CD14-positive monocyte (primary cell): ENCODE measurements around the gene MED27. TPM values are rescaled to one million over a fixed set of nuclear protein-coding genes. Genes with fewer than 3 reads are reported as not detected.

Source experiments
- DNase-seq, 3 donors: peaks; one replicate each; pipeline ENCODE4 v3.0.0-alpha.2; 2011 to 2022
- H2AFZ ChIP-seq: 2 replicates; pipeline ENCODE4 v1.6.0; 2012; ENCODE audit warnings: mild to moderate bottlenecking, low read depth, low read length, inconsistent platforms; ENCODE audit not compliant: insufficient read depth, poor library complexity, severe bottlenecking
- H3K27ac ChIP-seq, 2 donors: 1 replicate in 1 of 2; 2 replicates in 1 of 2; pipeline ENCODE4 v1.5.1; 2012 to 2013; ENCODE audit warnings: low read length in 2 of 2, control low read depth in 1 of 2, inconsistent platforms in 1 of 2, low read depth in 1 of 2, mild to moderate bottlenecking in 1 of 2
- H3K27me3 ChIP-seq, 2 donors: one replicate each; pipeline versions ENCODE4 v1.6.0 to v1.6.1; 2011 to 2013; ENCODE audit warnings: low read length in 2 of 2; ENCODE audit not compliant: control insufficient read depth in 2 of 2, insufficient read depth in 2 of 2
- H3K36me3 ChIP-seq, 2 donors: replicated peaks in 1 of 2; 1 replicate in 1 of 2; 2 replicates in 1 of 2; pipeline versions ENCODE4 v1.5.1 to v1.6.1; 2012 to 2013; ENCODE audit warnings: low read length in 2 of 2, control low read depth in 1 of 2, inconsistent platforms in 1 of 2, mild to moderate bottlenecking in 1 of 2; ENCODE audit not compliant: insufficient read depth in 2 of 2, control insufficient read depth in 1 of 2
- H3K4me1 ChIP-seq, 2 donors: 1 replicate in 1 of 2; 2 replicates in 1 of 2; pipeline versions ENCODE4 v1.5.1 to v1.6.1; 2012 to 2013; ENCODE audit warnings: low read length in 2 of 2, control low read depth in 1 of 2, inconsistent platforms in 1 of 2, mild to moderate bottlenecking in 1 of 2, moderate library complexity in 1 of 2; ENCODE audit not compliant: insufficient read depth in 2 of 2, control insufficient read depth in 1 of 2
- H3K4me2 ChIP-seq: replicated peaks from 2 replicates; pipeline ENCODE3; 2012; ENCODE audit warnings: low read length, moderate library complexity, mild to moderate bottlenecking; ENCODE audit not compliant: poor library complexity, severe bottlenecking; ENCODE audit errors: extremely low read depth
- H3K4me3 ChIP-seq, 3 experiments: fragments of 200-600 bp in 1 of 3; sonication (generic) in 1 of 3; replicated peaks in 1 of 3; 1 replicate in 2 of 3; 2 replicates in 1 of 3; pipeline ENCODE4 v1.5.1; 2011 to 2013; ENCODE audit warnings: low read length in 3 of 3, mild to moderate bottlenecking in 3 of 3, control low read depth in 2 of 3, low read depth in 2 of 3, inconsistent platforms in 1 of 3, moderate library complexity in 1 of 3
- H3K79me2 ChIP-seq: 2 replicates; pipeline ENCODE4 v1.6.0; 2012; ENCODE audit warnings: mild to moderate bottlenecking, control low read depth, inconsistent platforms, low read length, moderate library complexity; ENCODE audit not compliant: insufficient read depth
- H3K9ac ChIP-seq: 2 replicates; pipeline ENCODE4 v1.6.0; 2017; ENCODE audit warnings: low read length, mild to moderate bottlenecking; ENCODE audit not compliant: insufficient read depth, poor library complexity, severe bottlenecking
- H3K9me3 ChIP-seq, 2 donors: replicated peaks in 1 of 2; 1 replicate in 1 of 2; 2 replicates in 1 of 2; pipeline versions ENCODE4 v1.5.1 to v1.6.1; 2012 to 2013; ENCODE audit warnings: low read length in 2 of 2, control low read depth in 1 of 2; ENCODE audit not compliant: control insufficient read depth in 1 of 2, insufficient read depth in 1 of 2
- H4K20me1 ChIP-seq: 2 replicates; pipeline ENCODE4 v1.6.0; 2012; ENCODE audit warnings: mild to moderate bottlenecking, low read length, control low read depth, moderate library complexity; ENCODE audit not compliant: insufficient read depth
- H3K27ac Mint-ChIP-seq, 7 donors: one replicate each; pipeline ENCODE4 v1.8.0; 2020; ENCODE audit warnings: mild to moderate bottlenecking in 7 of 7, mixed read lengths in 7 of 7, moderate library complexity in 6 of 7, inconsistent platforms in 2 of 7
- H3K27me3 Mint-ChIP-seq, 3 donors: one replicate each; pipeline ENCODE4 v1.8.0; 2021 to 2022; ENCODE audit warnings: low read depth in 3 of 3, mild to moderate bottlenecking in 3 of 3, mixed read lengths in 3 of 3, moderate library complexity in 3 of 3, inconsistent platforms in 1 of 3
- H3K36me3 Mint-ChIP-seq, 2 donors: one replicate each; pipeline ENCODE4 v1.8.0; 2020; ENCODE audit warnings: mixed read lengths in 2 of 2, inconsistent platforms in 1 of 2, mild to moderate bottlenecking in 1 of 2
- H3K4me1 Mint-ChIP-seq: one replicate; pipeline ENCODE4 v1.8.0; 2020; ENCODE audit warnings: mild to moderate bottlenecking, mixed read lengths
- H3K4me3 Mint-ChIP-seq, 2 donors: one replicate each; pipeline ENCODE4 v1.8.0; 2020; ENCODE audit warnings: mild to moderate bottlenecking in 2 of 2, mixed read lengths in 2 of 2, moderate library complexity in 1 of 2
- H3K9me3 Mint-ChIP-seq, 7 donors: one replicate each; pipeline ENCODE4 v1.8.0; 2020 to 2022; ENCODE audit warnings: mixed read lengths in 7 of 7, mild to moderate bottlenecking in 6 of 7, moderate library complexity in 6 of 7, inconsistent platforms in 2 of 7
- WGBS: methylation state at CpG from one replicate; pipeline ENCODE4 v1.1.5; 2013; ENCODE audit warnings: missing lambda C conversion rate; ENCODE audit not compliant: insufficient coverage; 5-methylcytosine and 5-hydroxymethylcytosine counted together
- intact Hi-C, 2 donors: fragments of 100-400 bp; cut with micrococcal nuclease; formaldehyde crosslinking; loops; one replicate each; pipeline versions ENCODE4 v1.15.0 to v1.15.1; 2023
- polyA plus RNA-seq, 3 donors: library from polyadenylated mRNA; depleted of rRNA in 1 of 3; unstranded in 2 of 3; stranded (reverse) in 1 of 3; fragments of 300-500 nt in 2 of 3; fragments of >200 nt in 1 of 3; fragmentation: Illumina TruSeq in 2 of 3; gene quantifications; 1 replicate in 2 of 3; 2 replicates in 1 of 3; pipeline ENCODE4 v1.2.3, GENCODE V29; 2012 to 2021
- TF ChIP-seq, protein P1 (sequence below): fragments of 200-600 bp; IDR thresholded peaks from one replicate; pipeline ENCODE4 v1.8.0; 2022; ENCODE audit warnings: antibody characterized with exemption, mild to moderate bottlenecking

The MED27 gene
- polyA plus RNA-seq, 3 donors, result 14.0 to 26.9 (median 25.8) TPM

- intact Hi-C loops, result no loop called here
- peak overlapping the region in 2 of 7 donors; percentile 14 to 61 for H3K27ac Mint-ChIP-seq
- TF ChIP-seq, protein P1, sequence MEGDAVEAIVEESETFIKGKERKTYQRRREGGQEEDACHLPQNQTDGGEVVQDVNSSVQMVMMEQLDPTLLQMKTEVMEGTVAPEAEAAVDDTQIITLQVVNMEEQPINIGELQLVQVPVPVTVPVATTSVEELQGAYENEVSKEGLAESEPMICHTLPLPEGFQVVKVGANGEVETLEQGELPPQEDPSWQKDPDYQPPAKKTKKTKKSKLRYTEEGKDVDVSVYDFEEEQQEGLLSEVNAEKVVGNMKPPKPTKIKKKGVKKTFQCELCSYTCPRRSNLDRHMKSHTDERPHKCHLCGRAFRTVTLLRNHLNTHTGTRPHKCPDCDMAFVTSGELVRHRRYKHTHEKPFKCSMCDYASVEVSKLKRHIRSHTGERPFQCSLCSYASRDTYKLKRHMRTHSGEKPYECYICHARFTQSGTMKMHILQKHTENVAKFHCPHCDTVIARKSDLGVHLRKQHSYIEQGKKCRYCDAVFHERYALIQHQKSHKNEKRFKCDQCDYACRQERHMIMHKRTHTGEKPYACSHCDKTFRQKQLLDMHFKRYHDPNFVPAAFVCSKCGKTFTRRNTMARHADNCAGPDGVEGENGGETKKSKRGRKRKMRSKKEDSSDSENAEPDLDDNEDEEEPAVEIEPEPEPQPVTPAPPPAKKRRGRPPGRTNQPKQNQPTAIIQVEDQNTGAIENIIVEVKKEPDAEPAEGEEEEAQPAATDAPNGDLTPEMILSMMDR, result no peak
- no peak overlapping the region for H3K9ac ChIP-seq
- H3K27me3 Mint-ChIP-seq, result peaks cover 0 to 5% (median 0%) of the 10 kb centered on the region in 3 donors
- H3K79me2 ChIP-seq, result no peaks in the 10 kb centered on the region
- H3K27me3 ChIP-seq, result no peaks in the 10 kb centered on the region
- 27% methylated on average over 2 of the region's 9 CpGs for WGBS
- no peaks in the 10 kb centered on the region for H3K36me3 ChIP-seq
- H3K36me3 Mint-ChIP-seq, result peaks cover 9 to 18% of the 10 kb centered on the region in 2 donors
- H3K27ac ChIP-seq, result no peak overlapping the region
- peaks cover 45% of the 10 kb centered on the region for H4K20me1 ChIP-seq
- peaks cover 3 to 16% of the 10 kb centered on the region in 2 donors for H3K4me1 ChIP-seq
- DNase-seq, result peak in 2 of 3 donors; percentile 1 to 15
- no peak overlapping the region for H3K4me3 Mint-ChIP-seq
- peaks cover 48% of the 10 kb centered on the region for H3K4me1 Mint-ChIP-seq
- H3K9me3 Mint-ChIP-seq, result peaks cover 0 to 3% (median 0%) of the 10 kb centered on the region in 7 donors
- H3K4me3 ChIP-seq, result no peak overlapping the region
- H3K4me2 ChIP-seq, result no peak overlapping the region
- H2AFZ ChIP-seq, result no peak overlapping the region
- no peaks in the 10 kb centered on the region for H3K9me3 ChIP-seq
Measured at GRCh38 chr9:132003896-132004295, 75.8 kb downstream of the MED27 start.

DNA sequence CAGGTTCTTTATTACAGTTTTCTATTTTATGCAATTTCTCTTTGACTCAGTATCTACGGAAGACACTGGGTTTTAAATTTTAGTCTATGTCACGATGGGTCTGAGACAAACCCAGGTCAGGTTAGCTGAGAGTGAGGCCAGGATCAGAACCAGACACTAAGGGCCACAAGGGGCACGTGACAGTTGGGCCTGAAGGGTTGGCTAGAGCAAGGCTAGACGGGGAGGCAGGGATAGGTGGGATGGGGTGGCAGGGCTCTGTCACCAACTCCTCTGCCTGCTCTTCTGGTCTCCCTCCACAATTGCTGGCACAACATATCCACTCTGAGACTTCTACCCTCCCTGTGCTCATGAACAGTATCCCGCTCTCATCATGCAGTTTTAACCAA, 76.4 kb downstream of the MED27 start:
- Mint-ChIP-seq H3K27ac (no peak overlapping the region), H3K36me3 (peaks cover 8 to 19% of the 10 kb centered on the region in 2 donors)
- WGBS, result 93% methylated on average over 3 of the region's 5 CpGs

More for the DNA sequence above, 76.4 kb downstream of the MED27 start:
- TF ChIP-seq, protein P1, result no peak
- DNase-seq, result no peak
- Histone ChIP-seq H3K27ac (no peak overlapping the region), H4K20me1 (peaks cover 42% of the 10 kb centered on the region), H3K27me3 (no peaks in the 10 kb centered on the region), H3K9ac (no peak overlapping the region), H3K9me3 (no peaks in the 10 kb centered on the region), H3K36me3 (no peaks in the 10 kb centered on the region), H3K4me2 (no peak overlapping the region), H2AFZ (no peak overlapping the region), H3K4me3 (no peak overlapping the region), H3K79me2 (no peaks in the 10 kb centered on the region), H3K4me1 (peaks cover 3 to 16% of the 10 kb centered on the region in 2 donors)
- intact Hi-C loops, result no loop called here
- peaks cover 0 to 3% (median 0%) of the 10 kb centered on the region in 7 donors for H3K9me3 Mint-ChIP-seq
- no peak overlapping the region for H3K4me3 Mint-ChIP-seq
- peaks cover 0 to 5% (median 0%) of the 10 kb centered on the region in 3 donors for H3K27me3 Mint-ChIP-seq
- H3K4me1 Mint-ChIP-seq, result peaks cover 48% of the 10 kb centered on the region
